K562 (cell line): Measurements from ENCODE around the gene PSMD13. TPM values are rescaled to one million over a fixed set of nuclear protein-coding genes. Genes with fewer than 3 reads are reported as not detected.

ENCODE experiments used
- ATAC-seq: fragments of 200-7000 bp; cut with Tn5 transposase; 3 replicates; pipeline ENCODE4 v1.9.1; 2020; ENCODE audit warnings: moderate library complexity
- BruUV-seq: library from RNA; stranded (reverse); fragments of 400-500 nt; replicated peaks from 2 replicates; lab custom pipeline; 2021; lab: Mats Ljungman, UMichigan
- CTCF ChIA-PET: fragments of 300-600 bp; formaldehyde crosslinking; extraction: SDS; loops from one replicate; lab custom pipeline; 2021; ENCODE audit warnings: low intra/inter-chr PET ratio; lab: Yijun Ruan, JAX
- POLR2A ChIA-PET: fragments of 300-600, 350-650 bp; sonication (Branson Sonifier 250); formaldehyde crosslinking; extraction: SDS; loops from one replicate; lab custom pipeline; 2021; ENCODE audit warnings: antibody characterized with exemption, inconsistent platforms; lab: Yijun Ruan, JAX
- DNase-seq, 4 experiments: peaks; one replicate each; pipeline versions ENCODE4 v3.0.0 to v3.0.0-alpha.2; 2011 to 2018; ENCODE audit warnings: low spot score in 3 of 4, mixed read lengths in 3 of 4; ENCODE audit errors: extremely low read depth in 1 of 4
- FAIRE-seq: peaks from 2 replicates; lab custom pipeline; 2011; peaks lifted over from hg19 to GRCh38; lab: Jason Lieb, UNC
- H2AFZ ChIP-seq: 2 replicates; pipeline ENCODE4 v1.6.0; 2011; ENCODE audit warnings: low read depth, low read length, control low read depth, inconsistent platforms
- H3K27ac ChIP-seq: fragments of 200-600 bp; 3 replicates; pipeline ENCODE4 v1.8.0; 2011; ENCODE audit warnings: low read depth, mild to moderate bottlenecking, control low read depth, inconsistent platforms, low read length, moderate library complexity, mixed read lengths; ENCODE audit errors: extremely low read depth
- H3K27me3 ChIP-seq, 2 experiments: fragments of 300-600 bp in 1 of 2; 2 replicates in 1 of 2; 3 replicates in 1 of 2; pipeline versions ENCODE4 v1.6.0 to v1.8.0; 2011; ENCODE audit warnings: inconsistent platforms in 2 of 2, low read length in 2 of 2, mild to moderate bottlenecking in 1 of 2, mixed read lengths in 1 of 2, moderate library complexity in 1 of 2; ENCODE audit not compliant: control insufficient read depth in 2 of 2, insufficient read depth in 2 of 2
- H3K36me3 ChIP-seq: fragments of 300-600 bp; 3 replicates; pipeline ENCODE4 v1.8.0; 2011; ENCODE audit warnings: mild to moderate bottlenecking, low read length, inconsistent platforms; ENCODE audit not compliant: control insufficient read depth, insufficient read depth
- H3K4me1 ChIP-seq, 2 experiments: fragments of 200-600 bp in 1 of 2; replicated peaks in 1 of 2; 2 replicates in 1 of 2; 3 replicates in 1 of 2; pipeline versions ENCODE4 v1.5.1 to v1.8.0; 2011; ENCODE audit warnings: inconsistent platforms in 2 of 2, low read length in 2 of 2, mild to moderate bottlenecking in 1 of 2, mixed read lengths in 1 of 2, moderate library complexity in 1 of 2; ENCODE audit not compliant: control insufficient read depth in 2 of 2, insufficient read depth in 2 of 2
- H3K4me2 ChIP-seq: 2 replicates; pipeline ENCODE4 v1.6.1; 2011; ENCODE audit warnings: low read length, control low read depth, inconsistent platforms, mixed read lengths; ENCODE audit not compliant: insufficient read depth
- H3K4me3 ChIP-seq: fragments of 200-600 bp; sonication (generic), shearing (Covaris generic); 2 replicates; pipeline ENCODE4 v1.5.1; 2016; ENCODE audit warnings: control low read depth, inconsistent platforms
- H3K79me2 ChIP-seq: fragments of 200-600 bp; 3 replicates; pipeline ENCODE4 v1.8.0; 2011; ENCODE audit warnings: low read length, inconsistent platforms; ENCODE audit not compliant: control insufficient read depth, insufficient read depth
- H3K9ac ChIP-seq, 2 experiments: 2 replicates each; pipeline versions ENCODE4 v1.6.0 to v1.6.1; 2011; ENCODE audit warnings: low read depth in 2 of 2, low read length in 2 of 2, control low read depth in 1 of 2, inconsistent platforms in 1 of 2, mild to moderate bottlenecking in 1 of 2, mixed read lengths in 1 of 2; ENCODE audit not compliant: insufficient read depth in 1 of 2
- H3K9me1 ChIP-seq: one replicate; pipeline ENCODE4 v1.6.0; 2011; ENCODE audit warnings: inconsistent platforms, mild to moderate bottlenecking, low read length, moderate library complexity; ENCODE audit not compliant: control insufficient read depth, insufficient read depth
- H3K9me3 ChIP-seq: replicated peaks from 2 replicates; pipeline ENCODE4 v1.5.1; 2011; ENCODE audit warnings: low read depth, low read length, inconsistent platforms; ENCODE audit not compliant: control insufficient read depth, insufficient read depth
- H4K20me1 ChIP-seq: replicated peaks from 2 replicates; pipeline ENCODE4 v1.6.1; 2011; ENCODE audit warnings: low read length, inconsistent platforms, mixed read lengths; ENCODE audit not compliant: control insufficient read depth, insufficient read depth
- WGBS: fragments of 100-300 bp; shearing (Covaris generic); methylation state at CpG from one replicate; pipeline ENCODE4 v1.1.6; 2016; ENCODE audit warnings: low coverage, mixed read lengths; ENCODE audit not compliant: insufficient coverage; ENCODE audit errors: missing lambda C conversion rate; 5-methylcytosine and 5-hydroxymethylcytosine counted together
- in situ Hi-C: fragments of 300-500 bp; cut with MboI; formaldehyde crosslinking; loops from 4 replicates; pipeline ENCODE4 v1.15.0; 2018; ENCODE audit warnings: inconsistent platforms, mixed read lengths
- intact Hi-C: fragments of 100-400 bp; cut with micrococcal nuclease; formaldehyde crosslinking; loops from 2 replicates; pipeline ENCODE4 v1.14.2; 2022
- polyA plus RNA-seq, 8 experiments: library from polyadenylated mRNA; depleted of rRNA in 4 of 8; stranded (reverse) in 5 of 8; unstranded in 3 of 8; fragments of >200 nt; fragmentation: Nextera tagmentation in 2 of 8; fragmentation: Illumina TruSeq in 1 of 8; extraction: Ambion mirVana in 2 of 8; extraction: Trizol in 1 of 8; gene quantifications; 2 replicates each; pipeline versions ENCODE4 v1.2.1 to v1.2.3, GENCODE V29; 2011 to 2014; ENCODE audit warnings: inconsistent platforms in 1 of 8, missing spikeins in 1 of 8
- total RNA-seq, 7 experiments: library from RNA; depleted of rRNA in 6 of 7; stranded (reverse); fragments of >200 nt in 6 of 7; fragmentation: Illumina TruSeq in 2 of 7; extraction: Trizol in 2 of 7; gene quantifications; 2 replicates each; pipeline versions ENCODE4 v1.2.1 to v1.2.3, GENCODE V29; 2011 to 2021; ENCODE audit warnings: low replicate concordance in 1 of 7
- TF ChIP-seq, protein P1 (sequence below): sonication (generic); formaldehyde crosslinking; IDR thresholded peaks from 2 replicates; pipeline ENCODE4 v1.8.1; 2023; ENCODE audit warnings: mild to moderate bottlenecking, missing genetic modification reagents
- TF ChIP-seq, protein P2 (sequence below): fragments of 250-450 bp; sonication (Bioruptor Pico); IDR thresholded peaks from 2 replicates; pipeline ENCODE4 v1.5.0; 2021

The PSMD13 gene
- total and polyA plus RNA-seq, 9 of the 15 experiments (the other 6 are each of a cell fraction or from before 2014, with no cell fraction given) = 185 to 383 (median 267) TPM

DNA sequence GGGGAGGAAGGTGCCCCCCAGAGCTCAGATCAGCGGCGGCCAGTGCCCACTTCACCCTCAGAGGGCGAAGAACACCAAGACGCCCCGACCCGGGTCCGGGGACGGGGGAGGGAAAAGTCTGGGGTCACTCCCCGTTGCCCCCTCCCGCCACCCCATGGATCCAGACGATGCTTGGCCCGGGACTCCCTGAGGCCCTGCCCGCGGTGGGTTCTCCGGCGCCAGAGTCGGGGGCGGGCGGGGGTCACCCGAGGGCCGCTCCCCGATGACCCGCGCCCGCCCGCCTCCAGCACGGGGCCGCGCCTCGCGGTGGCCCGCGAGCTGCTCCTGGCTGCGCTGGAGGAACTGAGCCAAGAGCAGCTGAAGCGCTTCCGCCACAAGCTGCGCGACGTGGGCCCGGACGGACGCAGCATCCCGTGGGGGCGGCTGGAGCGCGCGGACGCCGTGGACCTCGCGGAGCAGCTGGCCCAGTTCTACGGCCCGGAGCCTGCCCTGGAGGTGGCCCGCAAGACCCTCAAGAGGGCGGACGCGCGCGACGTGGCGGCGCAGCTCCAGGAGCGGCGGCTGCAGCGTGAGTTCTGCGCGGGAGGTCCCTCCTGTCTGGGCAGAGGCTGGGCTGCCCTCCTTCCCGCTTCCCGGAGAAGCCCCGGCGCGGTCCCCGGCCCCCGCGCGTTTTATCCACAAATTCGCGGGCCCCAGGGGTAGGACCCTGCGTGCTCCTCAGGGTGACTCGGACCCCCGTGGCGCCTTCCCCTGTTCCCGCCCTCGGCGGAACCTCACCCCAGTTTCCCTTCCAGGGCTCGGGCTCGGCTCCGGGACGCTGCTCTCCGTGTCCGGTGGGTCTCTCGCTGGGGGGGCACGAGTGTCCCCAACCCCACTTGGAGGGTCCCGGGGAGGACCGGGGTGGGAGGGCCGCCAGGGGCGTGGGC, 42.5 kb downstream of the PSMD13 start:
- TF ChIP-seq, protein P1, sequence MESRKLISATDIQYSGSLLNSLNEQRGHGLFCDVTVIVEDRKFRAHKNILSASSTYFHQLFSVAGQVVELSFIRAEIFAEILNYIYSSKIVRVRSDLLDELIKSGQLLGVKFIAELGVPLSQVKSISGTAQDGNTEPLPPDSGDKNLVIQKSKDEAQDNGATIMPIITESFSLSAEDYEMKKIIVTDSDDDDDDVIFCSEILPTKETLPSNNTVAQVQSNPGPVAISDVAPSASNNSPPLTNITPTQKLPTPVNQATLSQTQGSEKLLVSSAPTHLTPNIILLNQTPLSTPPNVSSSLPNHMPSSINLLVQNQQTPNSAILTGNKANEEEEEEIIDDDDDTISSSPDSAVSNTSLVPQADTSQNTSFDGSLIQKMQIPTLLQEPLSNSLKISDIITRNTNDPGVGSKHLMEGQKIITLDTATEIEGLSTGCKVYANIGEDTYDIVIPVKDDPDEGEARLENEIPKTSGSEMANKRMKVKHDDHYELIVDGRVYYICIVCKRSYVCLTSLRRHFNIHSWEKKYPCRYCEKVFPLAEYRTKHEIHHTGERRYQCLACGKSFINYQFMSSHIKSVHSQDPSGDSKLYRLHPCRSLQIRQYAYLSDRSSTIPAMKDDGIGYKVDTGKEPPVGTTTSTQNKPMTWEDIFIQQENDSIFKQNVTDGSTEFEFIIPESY (CRISPR knock-in tag) = peak; percentile 96
- TF ChIP-seq, protein P2, sequence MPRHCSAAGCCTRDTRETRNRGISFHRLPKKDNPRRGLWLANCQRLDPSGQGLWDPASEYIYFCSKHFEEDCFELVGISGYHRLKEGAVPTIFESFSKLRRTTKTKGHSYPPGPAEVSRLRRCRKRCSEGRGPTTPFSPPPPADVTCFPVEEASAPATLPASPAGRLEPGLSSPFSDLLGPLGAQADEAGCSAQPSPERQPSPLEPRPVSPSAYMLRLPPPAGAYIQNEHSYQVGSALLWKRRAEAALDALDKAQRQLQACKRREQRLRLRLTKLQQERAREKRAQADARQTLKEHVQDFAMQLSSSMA (CRISPR knock-in tag) = no peak
- TF ChIP-seq, all 486 proteins: peak for 1
- DNase-seq = no peak
- WGBS = 88% methylated on average over 25 of the region's 97 CpGs
- no peaks in the 10 kb centered on the region for H3K27me3 ChIP-seq
- no peaks in the 10 kb centered on the region for H3K79me2 ChIP-seq
- ChIA-PET CTCF (no interaction called here), POLR2A (interaction anchor here (1.1 kb wide), 1 partner anchor 9 kb away, joined by 3 read pairs; the partner anchor contains the start of gene PGGHG)
- H3K4me2 ChIP-seq = no peak overlapping the region
- ATAC-seq = no peak
- H4K20me1 ChIP-seq = no peaks in the 10 kb centered on the region
- FAIRE-seq = no peak
- no peaks in the 10 kb centered on the region for H3K9me1 ChIP-seq
- no peak overlapping the region for H3K27ac ChIP-seq
- intact Hi-C loops (no loop called here), in situ Hi-C loops (no loop called here)
- H3K4me3 ChIP-seq = no peak overlapping the region
- no peak overlapping the region for H2AFZ ChIP-seq
- peaks cover 12% of the 10 kb centered on the region for H3K9me3 ChIP-seq
- no peak overlapping the region for H3K9ac ChIP-seq
- no peaks in the 10 kb centered on the region for H3K36me3 ChIP-seq
- peaks cover 15 to 41% of the 10 kb centered on the region in 2 experiments for H3K4me1 ChIP-seq
- BruUV-seq = no TSS peak
